GM21423 (cell line): Measurements from ENCODE around the gene DOCK3.
"Not testable (repeated sequence)": the region's sequence is repeated elsewhere in the genome, so short reads cannot be mapped to it uniquely, and the experiment has no call there.

ENCODE experiments used
- ATAC-seq: cut with Tn5 transposase; IDR thresholded peaks from one replicate; pipeline ENCODE4 v1.9.1; 2021; ENCODE audit warnings: mild to moderate bottlenecking, moderate library complexity; ENCODE audit not compliant: unreplicated experiment

DOCK3 gene

GRCh38 chr3:50792568-50792967 is 117.8 kb downstream of the DOCK3 start:
- no peak for ATAC-seq

- ATAC-seq: not testable (repeated sequence)
Observed at GRCh38 chr3:50803805-50804204, 129.1 kb downstream of the DOCK3 start.

GRCh38 chr3:50804376-50804775 is 129.6 kb downstream of the DOCK3 start:
- ATAC-seq: not testable (repeated sequence)

- no peak for ATAC-seq
Observed at GRCh38 chr3:50805321-50805720, 130.6 kb downstream of the DOCK3 start.

GRCh38 chr3:50806031-50806430 is 131.3 kb downstream of the DOCK3 start:
- no peak for ATAC-seq

- no peak for ATAC-seq
Observed at GRCh38 chr3:50806806-50807205, 132.1 kb downstream of the DOCK3 start.

GRCh38 chr3:50807266-50807665 is 132.5 kb downstream of the DOCK3 start:
- ATAC-seq: no peak

- no peak for ATAC-seq
Observed at GRCh38 chr3:50811893-50812292, 137.2 kb downstream of the DOCK3 start.

GRCh38 chr3:50815844-50816243 is 141.1 kb downstream of the DOCK3 start:
- ATAC-seq: no peak

- no peak for ATAC-seq
Observed at GRCh38 chr3:50816894-50817293, 142.2 kb downstream of the DOCK3 start.

GRCh38 chr3:50817756-50818529 is 143.2 kb downstream of the DOCK3 start:
- ATAC-seq: no peak

- no peak for ATAC-seq
Observed at GRCh38 chr3:50819882-50820281, 145.2 kb downstream of the DOCK3 start.

GRCh38 chr3:50825841-50826240 is 151.1 kb downstream of the DOCK3 start:
- no peak for ATAC-seq

- no peak for ATAC-seq
Observed at GRCh38 chr3:50830451-50830850, 155.7 kb downstream of the DOCK3 start.

- not testable (repeated sequence) for ATAC-seq
Observed at GRCh38 chr3:50831009-50831408, 156.3 kb downstream of the DOCK3 start.

- no peak for ATAC-seq
Observed at GRCh38 chr3:50840983-50841489, 166.3 kb downstream of the DOCK3 start.

- ATAC-seq: no peak
Observed at GRCh38 chr3:50848308-50848707, 173.6 kb downstream of the DOCK3 start.

- no peak for ATAC-seq
Observed at GRCh38 chr3:50850639-50851511, 176.1 kb downstream of the DOCK3 start.

GRCh38 chr3:50853936-50854335 is 179.2 kb downstream of the DOCK3 start:
- no peak for ATAC-seq

GRCh38 chr3:50862221-50862620 is 187.5 kb downstream of the DOCK3 start:
- ATAC-seq: no peak

GRCh38 chr3:50873376-50874157 is 198.8 kb downstream of the DOCK3 start:
- ATAC-seq: no peak
